SKM-1 treated with dmso at 0.1 percent for 144 hours (cell line): Measurements from ENCODE around the gene IRF4.

Experiments used
- DNase-seq: peaks from one replicate; lab custom pipeline; 2025; ENCODE audit not compliant: unreplicated experiment; lab: John Stamatoyannopoulos, UW

IRF4 gene

DNA sequence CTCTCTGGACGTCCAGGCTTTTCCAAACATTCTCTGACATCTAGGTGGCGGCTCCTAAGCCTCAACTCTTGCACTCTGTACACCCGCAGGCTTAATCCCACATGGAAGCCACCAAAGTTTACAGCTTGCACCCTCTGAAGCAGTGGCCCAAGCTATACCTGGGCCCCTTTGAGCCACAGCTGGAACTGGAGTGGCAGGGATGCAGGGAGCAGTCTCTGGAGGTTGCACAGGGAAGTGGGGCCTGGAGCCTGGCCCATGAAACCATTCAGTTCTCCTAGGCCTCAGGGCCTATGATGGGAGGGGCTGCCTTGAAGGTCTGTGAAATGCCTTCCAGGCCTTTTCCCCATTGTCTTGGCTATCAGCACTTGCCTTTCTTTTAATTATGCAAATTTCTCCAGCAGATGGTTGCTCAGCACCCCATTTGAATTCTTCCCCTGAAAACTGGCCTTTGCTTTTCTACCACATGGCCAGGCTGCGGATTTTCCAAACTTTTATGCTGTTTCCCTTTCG lies 64.9 kb downstream of the IRF4 start:
- no peak for DNase-seq

DNA sequence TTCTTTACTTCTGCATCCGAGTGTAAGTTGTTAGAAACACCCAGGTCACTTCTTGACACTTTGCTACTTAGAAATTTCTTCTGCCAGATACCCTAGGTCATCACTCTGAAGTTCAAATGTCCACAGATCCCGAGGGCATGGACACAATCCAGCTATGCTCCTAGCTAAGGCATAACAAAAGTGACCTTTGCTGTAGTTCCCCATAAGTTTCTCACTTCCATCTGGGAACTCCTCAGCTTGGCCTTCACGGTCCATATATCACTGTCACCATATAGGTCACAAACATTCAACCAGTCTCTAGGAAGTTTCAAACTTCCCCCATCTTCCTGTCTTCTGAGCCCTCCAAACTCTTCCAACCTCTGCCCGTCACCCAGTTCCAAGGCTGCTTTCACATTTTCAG lies 65.3 kb downstream of the IRF4 start:
- no peak for DNase-seq
